ENCODE measurements around the gene SLC24A3. TPM values are rescaled to one million over a fixed set of nuclear protein-coding genes. Genes with fewer than 3 reads are reported as not detected.

The SLC24A3 gene
- total RNA-seq, 1 experiment from 2014 or later: not detected

DNA sequence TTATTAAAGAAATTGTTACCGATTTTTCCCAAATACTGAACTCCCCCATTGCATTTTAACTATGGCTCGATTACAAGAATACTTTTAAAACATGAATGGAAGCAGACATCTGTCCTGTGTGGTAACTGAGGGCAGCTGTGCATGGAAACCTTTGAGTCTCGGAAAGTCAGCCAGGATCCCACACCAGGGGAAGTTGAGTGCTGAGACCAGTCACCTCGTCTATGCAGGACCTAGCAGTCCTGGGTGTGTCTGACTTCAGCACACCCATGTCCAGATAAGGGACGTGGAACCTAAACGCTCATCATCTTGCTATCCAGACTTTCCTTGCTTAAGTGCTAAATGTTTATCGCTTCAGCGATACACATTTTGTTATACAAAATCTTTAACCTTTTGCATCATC is 551.8 kb downstream of the SLC24A3 start:
- DNase-seq (ENCODE audit: low spot score): no peak

DNA sequence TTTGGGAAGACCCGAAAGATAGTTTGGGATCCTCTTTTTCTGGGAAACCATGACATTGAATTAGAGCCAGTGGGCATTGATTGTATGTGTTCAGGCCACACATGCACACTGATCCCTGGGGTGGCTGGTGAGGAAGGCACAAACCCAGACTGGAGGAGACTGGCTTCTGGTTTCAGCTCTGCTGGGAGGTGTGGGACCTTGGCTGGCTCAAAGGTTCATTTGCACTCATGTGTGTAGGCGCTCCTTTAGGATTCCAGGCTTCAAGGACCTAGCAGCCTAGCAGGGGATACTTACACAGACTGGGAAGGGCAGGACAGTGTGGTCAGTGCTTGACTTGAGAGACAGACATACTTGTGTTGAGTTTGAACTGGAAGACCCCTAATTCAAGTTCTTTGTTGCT is 552.8 kb downstream of the SLC24A3 start:
- DNase-seq (ENCODE audit: low spot score): no peak

- no peak for DNase-seq (ENCODE audit: low spot score)
These were observed 553.5 kb downstream of the SLC24A3 start for GRCh38 chr20:19765913-19766312.

DNA sequence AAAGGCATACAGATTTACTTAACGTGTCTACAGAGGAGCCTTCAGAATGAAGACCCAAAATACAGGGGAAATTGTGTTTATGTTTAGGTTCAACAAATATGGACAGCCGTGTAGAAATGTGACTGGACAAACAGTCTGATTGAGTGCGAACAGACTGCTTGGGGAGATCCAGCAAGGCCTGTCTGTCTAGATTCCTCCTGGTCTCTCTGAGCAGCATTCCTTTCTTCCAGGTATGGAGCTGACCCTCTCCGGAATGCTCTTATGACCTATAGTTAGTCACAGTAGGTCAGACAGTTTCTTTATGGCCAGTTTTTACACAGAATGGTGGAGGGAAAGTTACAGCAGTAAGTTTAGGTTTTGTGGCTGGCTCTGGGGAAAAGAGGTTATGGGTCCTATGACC is 554.6 kb downstream of the SLC24A3 start:
- no peak for DNase-seq (ENCODE audit: low spot score)

DNA sequence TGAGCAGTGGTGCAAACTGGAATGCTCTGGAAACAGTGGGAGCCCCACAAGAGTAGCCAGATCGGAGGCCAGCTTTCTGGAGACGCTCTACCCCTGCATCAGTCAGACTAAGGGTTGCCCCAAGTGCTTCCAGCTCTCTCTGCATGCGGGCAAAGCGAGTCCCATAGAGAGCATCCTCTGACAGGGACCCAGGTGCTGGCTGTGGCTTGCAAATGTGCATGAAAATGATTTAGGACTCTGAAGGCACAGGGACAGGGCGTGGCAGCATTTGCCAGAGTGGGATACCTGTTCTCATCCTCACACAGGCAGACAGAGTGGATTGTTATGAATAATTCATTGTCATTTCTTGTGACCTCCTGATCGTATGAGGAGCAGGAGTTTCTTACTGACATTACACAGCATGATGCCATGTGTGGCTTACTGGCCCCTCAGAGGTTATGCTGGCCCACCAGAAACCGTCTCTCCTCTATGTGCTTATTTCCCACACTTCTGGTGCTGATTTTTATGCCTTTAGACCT is 555.9 kb downstream of the SLC24A3 start:
- no peak for DNase-seq (ENCODE audit: low spot score)

DNA sequence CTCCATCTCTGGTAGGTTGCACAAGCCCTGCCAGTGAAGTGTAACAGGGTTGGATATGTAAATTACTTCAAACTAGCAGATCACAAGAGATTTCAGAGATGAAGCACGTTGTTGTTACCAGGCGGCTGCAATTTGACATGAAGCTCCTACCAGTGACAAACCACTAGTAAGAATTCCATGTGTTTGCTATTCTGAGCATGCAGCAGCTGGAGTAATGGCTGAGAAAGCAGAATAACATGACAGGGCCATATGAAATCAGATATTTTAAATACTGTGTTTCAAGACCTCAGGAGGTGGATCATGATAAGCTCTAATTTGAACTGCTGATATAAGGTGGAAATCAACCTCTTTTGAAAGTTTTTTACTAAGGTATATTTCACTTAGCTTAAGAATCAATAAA is 557.1 kb downstream of the SLC24A3 start:
- no peak for DNase-seq (ENCODE audit: low spot score)

- DNase-seq (ENCODE audit: low spot score): no peak
These were observed 557.9 kb downstream of the SLC24A3 start for GRCh38 chr20:19770375-19770774.

- no peak for DNase-seq (ENCODE audit: low spot score)
These were observed 558.6 kb downstream of the SLC24A3 start for GRCh38 chr20:19771031-19771430.

All from A172 (cell line).